Measurements from ENCODE around the gene HEG1. TPM values are rescaled to one million over a fixed set of nuclear protein-coding genes. Genes with fewer than 3 reads are reported as not detected.
A peak's percentile ranks its signal among the peaks of the same experiment; 100 is the strongest.

HEG1 gene
- total RNA-seq, 2 donors from 2014 or later, result 45.7 to 46.1 TPM

- TF ChIP-seq CTCF (IDR thresholded peaks at IDR 0.05), result no peak
- TF ChIP-seq POLR2A (IDR thresholded peaks at IDR 0.05), result no peak
- intact Hi-C loops (cut with DNase I), result no loop called here
- Histone ChIP-seq H3K4me3 (no peak overlapping the region), H3K27me3 (no peaks in the 10 kb centered on the region), H3K36me3 (replicated peaks in 1 of 2; ENCODE audit: insufficient read depth in 1 of 2, low read depth in 2 of 2) (no peaks in the 10 kb centered on the region), H3K4me1 (peaks cover 12% of the 10 kb centered on the region), H3K9me3 (no peaks in the 10 kb centered on the region), H3K27ac (no peak overlapping the region)
- ATAC-seq (no peak), DNase-seq (no peak)
- WGBS, 2 donors, result 81 to 84% methylated on average over 4 of the region's 4 CpGs
Measured at GRCh38 chr3:125028657-125029056, 27.1 kb downstream of the HEG1 start.

GRCh38 chr3:125025642-125026041 is 30.2 kb downstream of the HEG1 start:
- 60 to 64% methylated on average over 2 of the region's 2 CpGs for WGBS, 2 donors
- H3K4me1 ChIP-seq, result no peaks in the 10 kb centered on the region
- H3K4me3 ChIP-seq, result no peak overlapping the region
- H3K27me3 ChIP-seq, result no peaks in the 10 kb centered on the region
- no peaks in the 10 kb centered on the region for H3K36me3 ChIP-seq (replicated peaks in 1 of 2; ENCODE audit: insufficient read depth in 1 of 2, low read depth in 2 of 2)
- DNase-seq, result no peak
- ATAC-seq, result no peak
- no peak for TF ChIP-seq CTCF (IDR thresholded peaks at IDR 0.05)
- no peaks in the 10 kb centered on the region for H3K9me3 ChIP-seq
- H3K27ac ChIP-seq, result no peak overlapping the region
- intact Hi-C loops (cut with DNase I), result no loop called here

GRCh38 chr3:125024817-125025216 is 31.0 kb downstream of the HEG1 start:
- ATAC-seq (no peak), DNase-seq (peak in 1 of 4 donors; percentile 31)
- Histone ChIP-seq H3K27me3 (no peaks in the 10 kb centered on the region), H3K4me3 (no peak overlapping the region), H3K9me3 (no peaks in the 10 kb centered on the region), H3K27ac (peak overlapping the region in 1 of 4 donors; percentile 12), H3K4me1 (no peaks in the 10 kb centered on the region), H3K36me3 (replicated peaks in 1 of 2; ENCODE audit: insufficient read depth in 1 of 2, low read depth in 2 of 2) (no peaks in the 10 kb centered on the region)
- 67% methylated on average over 5 of the region's 5 CpGs for WGBS, 2 donors
- intact Hi-C loops (cut with DNase I), result no loop called here
- TF ChIP-seq POLR2A (IDR thresholded peaks at IDR 0.05), result no peak
- no peak for TF ChIP-seq CTCF (IDR thresholded peaks at IDR 0.05)

GRCh38 chr3:125023833-125024555 is 31.8 kb downstream of the HEG1 start:
- intact Hi-C loops (cut with DNase I), result no loop called here
- TF ChIP-seq POLR2A (IDR thresholded peaks at IDR 0.05), result no peak
- no peak for TF ChIP-seq CTCF (IDR thresholded peaks at IDR 0.05)
- 75 to 76% methylated on average over 8 of the region's 8 CpGs for WGBS, 2 donors
- ATAC-seq (no peak), DNase-seq (no peak)
- Histone ChIP-seq H3K4me1 (no peaks in the 10 kb centered on the region), H3K27me3 (no peaks in the 10 kb centered on the region), H3K9me3 (no peaks in the 10 kb centered on the region), H3K4me3 (no peak overlapping the region), H3K27ac (no peak overlapping the region), H3K36me3 (replicated peaks in 1 of 2; ENCODE audit: insufficient read depth in 1 of 2, low read depth in 2 of 2) (no peaks in the 10 kb centered on the region)

- H3K36me3 ChIP-seq (replicated peaks in 1 of 2; ENCODE audit: insufficient read depth in 1 of 2, low read depth in 2 of 2), result no peaks in the 10 kb centered on the region
Measured at GRCh38 chr3:125022206-125022605, 33.6 kb downstream of the HEG1 start.

More at GRCh38 chr3:125022206-125022605, 33.6 kb downstream of the HEG1 start:
- Histone ChIP-seq H3K9me3 (no peaks in the 10 kb centered on the region), H3K4me1 (no peaks in the 10 kb centered on the region), H3K27me3 (no peaks in the 10 kb centered on the region), H3K27ac (no peak overlapping the region), H3K4me3 (no peak overlapping the region)
- TF ChIP-seq CTCF (IDR thresholded peaks at IDR 0.05), result no peak
- TF ChIP-seq POLR2A (IDR thresholded peaks at IDR 0.05), result no peak
- DNase-seq, result no peak
- intact Hi-C loops (cut with DNase I), result no loop called here
- ATAC-seq, result no peak
- WGBS, 2 donors, result 57 to 77% methylated on average over 2 of the region's 2 CpGs

All from body of pancreas (tissue), 4 donors.